Measurements from ENCODE around the gene OSTF1. TPM values are rescaled to one million over a fixed set of nuclear protein-coding genes. Genes with fewer than 3 reads are reported as not detected.
A peak's percentile ranks its signal among the peaks of the same experiment; 100 is the strongest.

Gene OSTF1
- total RNA-seq, 1 donor from 2014 or later: 9.8 TPM

- no peak overlapping the region for H3K27ac Mint-ChIP-seq
- no peaks in the 10 kb centered on the region for H3K9me3 Mint-ChIP-seq (ENCODE audit: low read depth)
- no peak for TF ChIP-seq CTCF (IDR thresholded peaks at IDR 0.05; ENCODE audit: unreplicated experiment)
Observed at GRCh38 chr9:75120686-75121085, 32.4 kb downstream of the OSTF1 start.

GRCh38 chr9:75121914-75122558 is 33.7 kb downstream of the OSTF1 start:
- no peaks in the 10 kb centered on the region for H3K4me1 Mint-ChIP-seq (ENCODE audit: low read depth)
- no peaks in the 10 kb centered on the region for H3K9me3 Mint-ChIP-seq (ENCODE audit: low read depth)
- DNase-seq (ENCODE audit: low spot score, unreplicated experiment): no peak
- peaks cover 7% of the 10 kb centered on the region for H3K36me3 Mint-ChIP-seq (ENCODE audit: insufficient read depth)
- no peak overlapping the region for H3K4me3 Mint-ChIP-seq (ENCODE audit: low read depth)
- H3K27ac Mint-ChIP-seq: no peak overlapping the region
- no peaks in the 10 kb centered on the region for H3K27me3 Mint-ChIP-seq
- no peak for TF ChIP-seq CTCF (IDR thresholded peaks at IDR 0.05; ENCODE audit: unreplicated experiment)

More at GRCh38 chr9:75120686-75121085, 32.4 kb downstream of the OSTF1 start:
- Mint-ChIP-seq H3K27me3 (no peaks in the 10 kb centered on the region), H3K36me3 (ENCODE audit: insufficient read depth) (peaks cover 7% of the 10 kb centered on the region), H3K4me1 (ENCODE audit: low read depth) (no peaks in the 10 kb centered on the region), H3K4me3 (ENCODE audit: low read depth) (no peak overlapping the region)
- DNase-seq (ENCODE audit: low spot score, unreplicated experiment): no peak

GRCh38 chr9:75123696-75124095 is 35.4 kb downstream of the OSTF1 start:
- no peak for TF ChIP-seq CTCF (IDR thresholded peaks at IDR 0.05; ENCODE audit: unreplicated experiment)
- Mint-ChIP-seq H3K4me1 (ENCODE audit: low read depth) (no peaks in the 10 kb centered on the region), H3K27me3 (no peaks in the 10 kb centered on the region), H3K9me3 (ENCODE audit: low read depth) (no peaks in the 10 kb centered on the region), H3K27ac (peak overlapping the region; percentile 56), H3K4me3 (ENCODE audit: low read depth) (no peak overlapping the region), H3K36me3 (ENCODE audit: insufficient read depth) (peaks cover 6% of the 10 kb centered on the region)
- DNase-seq (ENCODE audit: low spot score, unreplicated experiment): no peak

GRCh38 chr9:75128535-75128934 is 40.2 kb downstream of the OSTF1 start:
- TF ChIP-seq CTCF (IDR thresholded peaks at IDR 0.05; ENCODE audit: unreplicated experiment): no peak
- no peak overlapping the region for H3K4me3 Mint-ChIP-seq (ENCODE audit: low read depth)
- no peak overlapping the region for H3K27ac Mint-ChIP-seq
- H3K36me3 Mint-ChIP-seq (ENCODE audit: insufficient read depth): peaks cover 1% of the 10 kb centered on the region
- H3K27me3 Mint-ChIP-seq: no peaks in the 10 kb centered on the region
- H3K4me1 Mint-ChIP-seq (ENCODE audit: low read depth): peaks cover 3% of the 10 kb centered on the region
- H3K9me3 Mint-ChIP-seq (ENCODE audit: low read depth): no peaks in the 10 kb centered on the region
- DNase-seq (ENCODE audit: low spot score, unreplicated experiment): no peak

GRCh38 chr9:75130172-75130571 is 41.9 kb downstream of the OSTF1 start:
- H3K27ac Mint-ChIP-seq: no peak overlapping the region
- peaks cover 12% of the 10 kb centered on the region for H3K4me1 Mint-ChIP-seq (ENCODE audit: low read depth)
- TF ChIP-seq CTCF (IDR thresholded peaks at IDR 0.05; ENCODE audit: unreplicated experiment): no peak
- no peaks in the 10 kb centered on the region for H3K9me3 Mint-ChIP-seq (ENCODE audit: low read depth)
- no peaks in the 10 kb centered on the region for H3K27me3 Mint-ChIP-seq
- no peak for DNase-seq (ENCODE audit: low spot score, unreplicated experiment)
- H3K36me3 Mint-ChIP-seq (ENCODE audit: insufficient read depth): peaks cover 2% of the 10 kb centered on the region
- H3K4me3 Mint-ChIP-seq (ENCODE audit: low read depth): no peak overlapping the region
